WTC11 (cell line): ENCODE results near the gene HTR6. TPM values are rescaled to one million over a fixed set of nuclear protein-coding genes. Genes with fewer than 3 reads are reported as not detected.

Experiments used
- ATAC-seq: fragments of 200-7000 bp; cut with Tn5 transposase; 2 replicates; pipeline ENCODE4 v1.10.0; 2021; ENCODE audit warnings: mild to moderate bottlenecking, moderate library complexity
- CTCF ChIA-PET: fragments of 300-600 bp; sonication (Branson Sonifier 250); formaldehyde crosslinking; loops from one replicate; lab custom pipeline; 2021; ENCODE audit warnings: antibody characterized with exemption; lab: Charles Lee
- POLR2A ChIA-PET: fragments of 350-600 bp; sonication (Branson Sonifier 250); formaldehyde crosslinking; loops from one replicate; lab custom pipeline; 2021; ENCODE audit warnings: antibody characterized with exemption; lab: Charles Lee
- DNase-seq: peaks from one replicate; pipeline ENCODE4 v3.0.0; 2021; ENCODE audit warnings: low spot score
- H3K27ac Mint-ChIP-seq: 2 replicates; pipeline ENCODE4 v1.8.0; 2021; ENCODE audit warnings: mixed read lengths
- H3K27me3 Mint-ChIP-seq: 2 replicates; pipeline ENCODE4 v1.8.0; 2021; ENCODE audit warnings: low read depth, mild to moderate bottlenecking, moderate library complexity, mixed read lengths
- H3K36me3 Mint-ChIP-seq: 2 replicates; pipeline ENCODE4 v1.8.0; 2021; ENCODE audit warnings: mixed read lengths
- H3K4me1 Mint-ChIP-seq: 2 replicates; pipeline ENCODE4 v1.8.0; 2022; ENCODE audit warnings: mixed read lengths
- H3K4me3 Mint-ChIP-seq: 2 replicates; pipeline ENCODE4 v1.8.0; 2021; ENCODE audit warnings: mild to moderate bottlenecking, moderate library complexity, mixed read lengths
- H3K9me3 Mint-ChIP-seq: 2 replicates; pipeline ENCODE4 v1.8.0; 2021; ENCODE audit warnings: mixed read lengths
- CBFB ChIP-seq: sonication (generic); formaldehyde crosslinking; IDR thresholded peaks from 2 replicates; pipeline ENCODE4 v1.8.1; 2022; ENCODE audit warnings: mild to moderate bottlenecking, low read depth, missing genetic modification reagents
- CREB1 ChIP-seq: sonication (generic); formaldehyde crosslinking; IDR thresholded peaks from 2 replicates; pipeline ENCODE4 v1.8.0; 2023; ENCODE audit warnings: mild to moderate bottlenecking, missing genetic modification reagents
- E2F1 ChIP-seq: sonication (generic); formaldehyde crosslinking; IDR thresholded peaks from 2 replicates; pipeline ENCODE4 v1.8.0; 2022; ENCODE audit warnings: mild to moderate bottlenecking, missing genetic modification reagents
- E2F4 ChIP-seq: sonication (generic); formaldehyde crosslinking; IDR thresholded peaks from 2 replicates; pipeline ENCODE4 v1.8.1; 2022; ENCODE audit warnings: low read depth, mild to moderate bottlenecking, moderate library complexity, missing genetic modification reagents, borderline replicate concordance
- E2F5 ChIP-seq: sonication (generic); formaldehyde crosslinking; IDR thresholded peaks from 2 replicates; pipeline ENCODE4 v1.8.1; 2022; ENCODE audit warnings: mild to moderate bottlenecking, moderate library complexity, missing genetic modification reagents
- ESRRA ChIP-seq: sonication (generic); formaldehyde crosslinking; IDR thresholded peaks from 2 replicates; pipeline ENCODE4 v1.8.1; 2022; ENCODE audit warnings: mild to moderate bottlenecking, missing genetic modification reagents, borderline replicate concordance
- GABPB1 ChIP-seq: sonication (generic); formaldehyde crosslinking; IDR thresholded peaks from 2 replicates; pipeline ENCODE4 v1.8.1; 2023; ENCODE audit warnings: mild to moderate bottlenecking, missing genetic modification reagents
- GTF2I ChIP-seq: fragments of 250-450 bp; sonication (Bioruptor Pico); conservative IDR thresholded peaks from 2 replicates; pipeline ENCODE4 v1.4.0; 2021; ENCODE audit warnings: mild to moderate bottlenecking
- IRF1 ChIP-seq: sonication (generic); formaldehyde crosslinking; IDR thresholded peaks from 2 replicates; pipeline ENCODE4 v1.8.0; 2023; ENCODE audit warnings: missing genetic modification reagents
- MAX ChIP-seq: sonication (generic); formaldehyde crosslinking; IDR thresholded peaks from 2 replicates; pipeline ENCODE4 v1.8.0; 2022; ENCODE audit warnings: mild to moderate bottlenecking, missing genetic modification reagents
- NR2C2 ChIP-seq: sonication (generic); formaldehyde crosslinking; IDR thresholded peaks from 2 replicates; pipeline ENCODE4 v1.8.0; 2022; ENCODE audit warnings: mild to moderate bottlenecking, missing genetic modification reagents
- NR3C1 ChIP-seq: sonication (generic); formaldehyde crosslinking; conservative IDR thresholded peaks from 2 replicates; pipeline ENCODE4 v1.8.1; 2023; ENCODE audit warnings: low read depth, mild to moderate bottlenecking, missing genetic modification reagents
- PRRX2 ChIP-seq: fragments of 250-450 bp; sonication (Bioruptor Pico); IDR thresholded peaks from 2 replicates; pipeline ENCODE4 v1.8.0; 2021; ENCODE audit warnings: mild to moderate bottlenecking
- RORB ChIP-seq: fragments of 250-450 bp; sonication (Bioruptor Pico); IDR thresholded peaks from 2 replicates; pipeline ENCODE4 v1.9.0; 2021; ENCODE audit warnings: mild to moderate bottlenecking
- SOX15 ChIP-seq: fragments of 250-450 bp; sonication (Bioruptor Pico); IDR thresholded peaks from 2 replicates; pipeline ENCODE4 v1.9.0; 2021; ENCODE audit warnings: mild to moderate bottlenecking
- ZNF219 ChIP-seq: sonication (generic); formaldehyde crosslinking; IDR thresholded peaks from 2 replicates; pipeline ENCODE4 v1.8.0; 2023; ENCODE audit warnings: missing genetic modification reagents, mild to moderate bottlenecking, borderline replicate concordance
- ZNF281 ChIP-seq: sonication (generic); formaldehyde crosslinking; IDR thresholded peaks from 2 replicates; pipeline ENCODE4 v1.8.0; 2023; ENCODE audit warnings: mild to moderate bottlenecking, missing genetic modification reagents
- ZNF317 ChIP-seq: sonication (generic); formaldehyde crosslinking; IDR thresholded peaks from 2 replicates; pipeline ENCODE4 v1.8.1; 2023; ENCODE audit warnings: low read depth, mild to moderate bottlenecking, moderate library complexity, missing genetic modification reagents, borderline replicate concordance
- ZNF396 ChIP-seq: fragments of 250-450 bp; sonication (Bioruptor Pico); IDR thresholded peaks from 2 replicates; pipeline ENCODE4 v1.8.0; 2021; ENCODE audit warnings: mild to moderate bottlenecking, moderate library complexity, borderline replicate concordance
- ZNF532 ChIP-seq: fragments of 250-450 bp; sonication (Bioruptor Pico); IDR thresholded peaks from 2 replicates; pipeline ENCODE4 v1.9.0; 2021; ENCODE audit warnings: mild to moderate bottlenecking, borderline replicate concordance
- total RNA-seq: library from RNA; stranded (reverse); gene quantifications from 3 replicates; pipeline ENCODE4 v1.2.3, GENCODE V29; 2021

The HTR6 gene
- total RNA-seq, 1 experiment from 2014 or later, result 0.90 TPM

GRCh38 chr1:19623523-19623922, 41.2 kb upstream of the HTR6 start:
- Mint-ChIP-seq H3K4me1 (peaks cover 22% of the 10 kb centered on the region), H3K9me3 (no peaks in the 10 kb centered on the region), H3K36me3 (peaks cover 14% of the 10 kb centered on the region), H3K4me3 (no peak overlapping the region), H3K27me3 (no peaks in the 10 kb centered on the region; the same call in 1 of the 2 replicates), H3K27ac (no peak overlapping the region)
- DNase-seq (no peak), ATAC-seq (no peak)
- ChIA-PET CTCF (no interaction called here), POLR2A (interaction anchor here (0.5 kb wide), 1 partner anchor 667 kb away, joined by 3 read pairs; no protein-coding TSS in a partner anchor)
- TF ChIP-seq RORB (CRISPR knock-in tag) (no peak), NR3C1 (CRISPR knock-in tag) (no peak), E2F5 (CRISPR knock-in tag) (no peak), GTF2I (no peak), E2F4 (no peak), ZNF281 (no peak)

- Mint-ChIP-seq H3K36me3 (peaks cover 17% of the 10 kb centered on the region), H3K27ac (no peak overlapping the region), H3K4me1 (peaks cover 17% of the 10 kb centered on the region), H3K9me3 (no peaks in the 10 kb centered on the region), H3K27me3 (no peaks in the 10 kb centered on the region; the same call in 1 of the 2 replicates), H3K4me3 (no peak overlapping the region)
- no peak for TF ChIP-seq CREB1
- no peak for TF ChIP-seq ZNF532
- TF ChIP-seq MAX (CRISPR knock-in tag), result no peak
- no peak for TF ChIP-seq GABPB1 (CRISPR knock-in tag)
- TF ChIP-seq ZNF317 (CRISPR knock-in tag), result no peak
- TF ChIP-seq NR2C2 (CRISPR knock-in tag), result no peak
- no peak for TF ChIP-seq IRF1 (CRISPR knock-in tag)
- TF ChIP-seq ESRRA (CRISPR knock-in tag), result no peak
- no peak for TF ChIP-seq E2F5 (CRISPR knock-in tag)
- TF ChIP-seq ZNF396 (CRISPR knock-in tag), result no peak
- TF ChIP-seq CBFB (CRISPR knock-in tag), result no peak
- TF ChIP-seq SOX15, result no peak
- TF ChIP-seq ZNF219, result no peak
- TF ChIP-seq E2F1 (CRISPR knock-in tag), result no peak
- no peak for TF ChIP-seq PRRX2 (CRISPR knock-in tag)
- DNase-seq, result no peak
- ChIA-PET POLR2A (no interaction called here), CTCF (no interaction called here)
- ATAC-seq, result no peak
These were observed 39.3 kb upstream of the HTR6 start for GRCh38 chr1:19625291-19625937.
